DMS53 (cell line): Measurements from ENCODE around the gene SNX19.

ENCODE experiments used
- DNase-seq: peaks from one replicate; lab custom pipeline; 2025; lab: John Stamatoyannopoulos, UW

Gene SNX19

GRCh38 chr11:130839981-130840666, 76.2 kb downstream of the SNX19 start:
- DNase-seq, result no peak

- DNase-seq, result no peak
Observed at GRCh38 chr11:130837194-130837593, 79.1 kb downstream of the SNX19 start.

GRCh38 chr11:130834886-130835285, 81.4 kb downstream of the SNX19 start:
- DNase-seq, result no peak

GRCh38 chr11:130832566-130833425, 83.5 kb downstream of the SNX19 start:
- no peak for DNase-seq

- no peak for DNase-seq
Observed at GRCh38 chr11:130831976-130832375, 84.3 kb downstream of the SNX19 start.

- no peak for DNase-seq
Observed at GRCh38 chr11:130831506-130831905, 84.8 kb downstream of the SNX19 start.

- DNase-seq, result no peak
Observed at GRCh38 chr11:130830566-130830965, 85.7 kb downstream of the SNX19 start.

- DNase-seq, result no peak
Observed at GRCh38 chr11:130829920-130830511, 86.3 kb downstream of the SNX19 start.

GRCh38 chr11:130828741-130829140, 87.5 kb downstream of the SNX19 start:
- DNase-seq, result no peak

GRCh38 chr11:130827451-130828377, 88.6 kb downstream of the SNX19 start:
- DNase-seq, result peak; percentile 24

- no peak for DNase-seq
Observed at GRCh38 chr11:130826572-130826971, 89.7 kb downstream of the SNX19 start.

- no peak for DNase-seq
Observed at GRCh38 chr11:130825983-130826382, 90.3 kb downstream of the SNX19 start.

- no peak for DNase-seq
Observed at GRCh38 chr11:130825561-130825960, 90.7 kb downstream of the SNX19 start.
